HCT116 (cell line): ENCODE measurements around the gene HERC2. TPM values are rescaled to one million over a fixed set of nuclear protein-coding genes. Genes with fewer than 3 reads are reported as not detected.

Experiments used
- ATAC-seq: fragments of 200-7000 bp; cut with Tn5 transposase; 2 replicates; pipeline ENCODE4 v1.9.1; 2020; ENCODE audit warnings: mild to moderate bottlenecking, moderate library complexity
- BruUV-seq: library from RNA; stranded (reverse); fragments of 400-500 nt; replicated peaks from 2 replicates; lab custom pipeline; 2021; lab: Mats Ljungman, UMichigan
- CTCF ChIA-PET: fragments of 300-600 bp; sonication (Branson Sonifier 250); formaldehyde crosslinking; loops from one replicate; lab custom pipeline; 2021; ENCODE audit warnings: antibody characterized with exemption; lab: Charles Lee
- POLR2A ChIA-PET: fragments of 300-600, 350-600 bp; sonication (Branson Sonifier 250); formaldehyde crosslinking; loops from one replicate; lab custom pipeline; 2021; ENCODE audit warnings: antibody characterized with exemption; lab: Charles Lee
- RAD21 ChIA-PET, 2 experiments: fragments of 300-600 bp; sonication (Branson Sonifier 250); formaldehyde crosslinking; loops; one replicate each; lab custom pipeline; 2023; ENCODE audit warnings: low total read pairs in 2 of 2; ENCODE audit not compliant: uncharacterized antibody in 2 of 2, unreplicated experiment in 2 of 2, low non-redundant PET in 1 of 2; lab: Charles Lee
- DNase-seq: peaks from one replicate; pipeline ENCODE4 v3.0.0-alpha.2; 2010; ENCODE audit warnings: low read depth, low spot score
- H2AFZ ChIP-seq: fragments of 200-600 bp; shearing (Covaris generic), sonication (generic); 2 replicates; pipeline ENCODE4 v1.6.1; 2017; ENCODE audit warnings: low read depth, mixed run types, mixed read lengths, antibody characterized with exemption, low read length; ENCODE audit not compliant: poor library complexity, severe bottlenecking
- H3K27ac ChIP-seq: 2 replicates; pipeline ENCODE4 v1.5.1; 2012; ENCODE audit warnings: low read depth, low read length
- H3K27me3 ChIP-seq: fragments of 200-600 bp; sonication (generic); 2 replicates; pipeline ENCODE4 v1.6.1; 2016; ENCODE audit warnings: mixed run types, low read length, mixed read lengths; ENCODE audit not compliant: insufficient read depth
- H3K36me3 ChIP-seq, 2 experiments: fragments of 200-500 bp in 1 of 2; fragments of 200-600 bp in 1 of 2; sonication (Bioruptor generic) in 1 of 2; sonication (generic) in 1 of 2; 2 replicates each; pipeline versions ENCODE4 v1.5.1 to v1.6.1; 2014 to 2016; ENCODE audit warnings: low read length in 2 of 2, inconsistent platforms in 1 of 2, mixed read lengths in 1 of 2, mixed run types in 1 of 2; ENCODE audit not compliant: insufficient read depth in 2 of 2, control insufficient read depth in 1 of 2
- H3K4me1 ChIP-seq, 2 experiments: fragments of 200-600 bp in 1 of 2; sonication (generic) in 1 of 2; 2 replicates each; pipeline versions ENCODE4 v1.5.1 to v1.6.1; 2012 to 2017; ENCODE audit warnings: low read length in 2 of 2, inconsistent platforms in 1 of 2, mild to moderate bottlenecking in 1 of 2, mixed read lengths in 1 of 2, mixed run types in 1 of 2, moderate library complexity in 1 of 2; ENCODE audit not compliant: insufficient read depth in 2 of 2, control insufficient read depth in 1 of 2
- H3K4me2 ChIP-seq: fragments of 200-600 bp; sonication (generic); 2 replicates; pipeline ENCODE4 v1.6.1; 2017; ENCODE audit warnings: mixed run types, low read length, mixed read lengths
- H3K4me3 ChIP-seq, 2 experiments: fragments of 200-600 bp in 1 of 2; sonication (generic) in 1 of 2; replicated peaks in 1 of 2; 2 replicates each; pipeline ENCODE4 v1.5.1; 2011 to 2016; ENCODE audit warnings: low read length in 2 of 2, control low read depth in 1 of 2, low read depth in 1 of 2, mild to moderate bottlenecking in 1 of 2, mixed read lengths in 1 of 2, mixed run types in 1 of 2
- H3K79me2 ChIP-seq: fragments of 200-600 bp; sonication (generic); 2 replicates; pipeline ENCODE4 v1.6.1; 2017; ENCODE audit warnings: mild to moderate bottlenecking, mixed run types, low read length, moderate library complexity, mixed read lengths; ENCODE audit not compliant: insufficient read depth
- H3K9ac ChIP-seq: fragments of 200-600 bp; sonication (generic); 2 replicates; pipeline ENCODE4 v1.6.1; 2016; ENCODE audit warnings: low read length, mixed read lengths
- H3K9me2 ChIP-seq: fragments of 200-600 bp; sonication (generic), shearing (Covaris generic); 2 replicates; pipeline ENCODE4 v1.6.1; 2017; ENCODE audit warnings: mixed run types, mild to moderate bottlenecking, moderate library complexity; ENCODE audit not compliant: insufficient read depth
- H3K9me3 ChIP-seq, 2 experiments: fragments of 200-500 bp in 1 of 2; fragments of 200-600 bp in 1 of 2; sonication (Bioruptor generic) in 1 of 2; sonication (generic) in 1 of 2; 2 replicates each; pipeline ENCODE4 v1.6.1; 2014 to 2017; ENCODE audit warnings: low read length in 2 of 2, mixed read lengths in 2 of 2, inconsistent platforms in 1 of 2, low read depth in 1 of 2, mild to moderate bottlenecking in 1 of 2, mixed run types in 1 of 2, moderate library complexity in 1 of 2; ENCODE audit not compliant: control insufficient read depth in 1 of 2, insufficient read depth in 1 of 2
- H4K20me1 ChIP-seq: fragments of 200-600 bp; sonication (generic), shearing (Covaris generic); 2 replicates; pipeline ENCODE4 v1.6.1; 2017; ENCODE audit warnings: mixed run types, mild to moderate bottlenecking, moderate library complexity; ENCODE audit not compliant: insufficient read depth
- CBX3 ChIP-seq: IDR thresholded peaks from 2 replicates; pipeline ENCODE4 v1.6.1; 2012; ENCODE audit warnings: low read depth
- CEBPB ChIP-seq: IDR thresholded peaks from 2 replicates; pipeline ENCODE4 v1.6.1; 2012; ENCODE audit warnings: low read depth
- CTCF ChIP-seq, 3 experiments: fragments of 200-600 bp in 1 of 3; sonication (generic) in 1 of 3; IDR thresholded peaks in 2 of 3; conservative IDR thresholded peaks in 1 of 3; 2 replicates each; pipeline ENCODE4 v1.5.1; 2012 to 2017; ENCODE audit warnings: low read depth in 2 of 3, low read length in 2 of 3, antibody characterized with exemption in 1 of 3, borderline replicate concordance in 1 of 3, control low read depth in 1 of 3, mild to moderate bottlenecking in 1 of 3, mixed read lengths in 1 of 3, mixed run types in 1 of 3, moderate library complexity in 1 of 3; ENCODE audit not compliant: insufficient read depth in 1 of 3
- ELF1 ChIP-seq: IDR thresholded peaks from 2 replicates; pipeline ENCODE4 v1.6.1; 2012; ENCODE audit warnings: low read depth, borderline replicate concordance
- EZH2 ChIP-seq: fragments of 200-600 bp; sonication (generic); IDR thresholded peaks from 2 replicates; pipeline ENCODE4 v1.6.1; 2017; ENCODE audit warnings: antibody characterized with exemption, mixed run types
- EZH2phosphoT487 ChIP-seq: fragments of 200-600 bp; IDR thresholded peaks from 2 replicates; pipeline ENCODE4 v1.6.1; 2018; ENCODE audit warnings: antibody characterized with exemption, borderline replicate concordance
- FOSL1 ChIP-seq: IDR thresholded peaks from 2 replicates; pipeline ENCODE4 v1.6.1; 2012; ENCODE audit warnings: low read depth
- MAX ChIP-seq: IDR thresholded peaks from 2 replicates; pipeline ENCODE4 v1.6.1; 2012
- POLR2A ChIP-seq: IDR thresholded peaks from 2 replicates; pipeline ENCODE4 v1.7.0; 2011; ENCODE audit warnings: borderline replicate concordance; ENCODE audit not compliant: insufficient read depth, insufficient read length; ENCODE audit errors: extremely low read depth
- POLR2AphosphoS5 ChIP-seq: IDR thresholded peaks from 2 replicates; pipeline ENCODE4 v1.6.1; 2011; ENCODE audit warnings: mild to moderate bottlenecking, low read depth, low read length, moderate library complexity
- RAD21 ChIP-seq: IDR thresholded peaks from 2 replicates; pipeline ENCODE4 v1.6.1; 2012; ENCODE audit warnings: low read depth, mild to moderate bottlenecking
- REST ChIP-seq: IDR thresholded peaks from 2 replicates; pipeline ENCODE4 v1.6.1; 2012; ENCODE audit warnings: low read depth
- SIN3A ChIP-seq: IDR thresholded peaks from 2 replicates; pipeline ENCODE4 v1.6.1; 2012; ENCODE audit warnings: low read depth
- SP1 ChIP-seq: IDR thresholded peaks from 2 replicates; pipeline ENCODE4 v1.6.1; 2012; ENCODE audit warnings: low read depth
- SRF ChIP-seq: IDR thresholded peaks from 2 replicates; pipeline ENCODE4 v1.6.1; 2012; ENCODE audit warnings: low read depth
- TCF7L2 ChIP-seq: IDR thresholded peaks from 2 replicates; pipeline ENCODE4 v1.7.0; 2011; ENCODE audit warnings: borderline replicate concordance, inconsistent platforms; ENCODE audit not compliant: insufficient read depth, insufficient read length; ENCODE audit errors: extremely low read depth
- ZBTB33 ChIP-seq: IDR thresholded peaks from 2 replicates; pipeline ENCODE4 v1.6.1; 2011; ENCODE audit warnings: mild to moderate bottlenecking, low read length, moderate library complexity; ENCODE audit not compliant: insufficient replicate concordance; ENCODE audit errors: extremely low read depth
- ZNF274 ChIP-seq: fragments of 200-500 bp; sonication (Bioruptor generic); IDR thresholded peaks from 2 replicates; pipeline ENCODE4 v1.6.1; 2014; ENCODE audit warnings: mild to moderate bottlenecking, low read depth, low read length, inconsistent platforms
- intact Hi-C: fragments of 100-400 bp; cut with micrococcal nuclease; formaldehyde crosslinking; loops from 2 replicates; pipeline ENCODE4 v1.10.0; 2022
- total RNA-seq: library from RNA; stranded (reverse); gene quantifications from one replicate; pipeline ENCODE4 v1.2.1, GENCODE V29; 2021; ENCODE audit not compliant: unreplicated experiment

Gene HERC2
- total RNA-seq, 1 experiment from 2014 or later, result 55.5 TPM

GRCh38 chr15:28281876-28282275 lies 40.1 kb downstream of the HERC2 start:
- Histone ChIP-seq H2AFZ (no peak overlapping the region), H3K9ac (no peak overlapping the region), H3K9me3 (no peaks in the 10 kb centered on the region), H3K4me3 (no peak overlapping the region), H3K9me2 (no peaks in the 10 kb centered on the region), H3K79me2 (peaks cover 69% of the 10 kb centered on the region), H3K27ac (no peak overlapping the region), H4K20me1 (no peaks in the 10 kb centered on the region), H3K4me2 (no peak overlapping the region), H3K36me3 (0 out of 4 replicates have a peak, but pooled peaks cover 0 to 3% of the 10 kb centered on the region in 2 experiments), H3K4me1 (no peaks in the 10 kb centered on the region), H3K27me3 (no peaks in the 10 kb centered on the region)
- CTCF ChIA-PET, result no interaction called here
- DNase-seq, result no peak
- intact Hi-C loops, result no loop called here
- RAD21 ChIA-PET, result no interaction called here
- BruUV-seq, result no TSS peak
- TF ChIP-seq FOSL1, result no peak
- no peak for TF ChIP-seq SIN3A
- TF ChIP-seq TCF7L2, result no peak
- TF ChIP-seq EZH2phosphoT487, result no peak
- TF ChIP-seq SRF, result no peak
- TF ChIP-seq EZH2, result no peak
- no peak for TF ChIP-seq REST
- no peak for TF ChIP-seq POLR2AphosphoS5
- no peak for TF ChIP-seq ELF1
- TF ChIP-seq RAD21, result no peak
- TF ChIP-seq ZNF274, result no peak
- TF ChIP-seq MAX, result no peak
- TF ChIP-seq POLR2A, result no peak
- TF ChIP-seq CTCF (IDR thresholded peaks at IDR 0.05 in 2 of 3, conservative IDR thresholded peaks at IDR 0.05 in 1 of 3; ENCODE audit: borderline replicate concordance in 1 of 3, insufficient read depth in 1 of 3, low read depth in 2 of 3, low read length in 2 of 3), result no peak
- no peak for TF ChIP-seq ZBTB33
- TF ChIP-seq SP1, result no peak
- TF ChIP-seq CBX3, result no peak
- no peak for TF ChIP-seq CEBPB
- POLR2A ChIA-PET, result no interaction called here
- no peak for ATAC-seq
